Liver (tissue), 9 donors: ENCODE data around the gene PDGFD. TPM values are rescaled to one million over a fixed set of nuclear protein-coding genes. Genes with fewer than 3 reads are reported as not detected.

Experiments used
- DNase-seq: peaks from one replicate; pipeline ENCODE4 v3.0.0-alpha.2; 2017; ENCODE audit warnings: low spot score
- H3K27ac ChIP-seq, 2 donors: one replicate each; pipeline ENCODE4 v1.7.0; 2013; ENCODE audit warnings: inconsistent platforms in 2 of 2, low read length in 2 of 2, control low read depth in 1 of 2, low read depth in 1 of 2, mild to moderate bottlenecking in 1 of 2
- H3K27me3 ChIP-seq, 4 donors: one replicate each; pipeline versions ENCODE4 v1.6.1 to v1.7.0; 2013; ENCODE audit warnings: low read length in 3 of 4, inconsistent platforms in 1 of 4, mild to moderate bottlenecking in 1 of 4, moderate library complexity in 1 of 4; ENCODE audit not compliant: control insufficient read depth in 4 of 4, insufficient read depth in 4 of 4
- H3K36me3 ChIP-seq, 4 donors: one replicate each; pipeline versions ENCODE4 v1.6.1 to v1.7.0; 2013; ENCODE audit warnings: low read length in 3 of 4, mild to moderate bottlenecking in 3 of 4, low read depth in 1 of 4, moderate library complexity in 1 of 4; ENCODE audit not compliant: control insufficient read depth in 4 of 4, insufficient read depth in 3 of 4
- H3K4me1 ChIP-seq, 4 donors: one replicate each; pipeline versions ENCODE4 v1.6.1 to v1.7.0; 2013; ENCODE audit warnings: low read length in 3 of 4, mild to moderate bottlenecking in 3 of 4, moderate library complexity in 1 of 4; ENCODE audit not compliant: control insufficient read depth in 4 of 4, insufficient read depth in 4 of 4
- H3K4me3 ChIP-seq, 3 donors: one replicate each; pipeline versions ENCODE4 v1.6.1 to v1.7.0; 2013; ENCODE audit warnings: low read length in 3 of 3, control low read depth in 1 of 3, low read depth in 1 of 3, mild to moderate bottlenecking in 1 of 3
- H3K9ac ChIP-seq, 2 donors: one replicate each; pipeline ENCODE4 v1.7.0; 2013; ENCODE audit warnings: low read length in 2 of 2, mild to moderate bottlenecking in 2 of 2, moderate library complexity in 2 of 2, control low read depth in 1 of 2, low read depth in 1 of 2
- H3K9me3 ChIP-seq, 4 donors: one replicate each; pipeline versions ENCODE4 v1.6.1 to v1.7.0; 2013; ENCODE audit warnings: low read length in 3 of 4; ENCODE audit not compliant: control insufficient read depth in 4 of 4
- EGR1 ChIP-seq, 2 donors: IDR thresholded peaks; 2 replicates each; pipeline ENCODE4 v1.6.1; 2016 to 2018; ENCODE audit warnings: antibody characterized with exemption in 2 of 2, low read depth in 2 of 2
- FOXA1 ChIP-seq: IDR thresholded peaks from 2 replicates; pipeline ENCODE4 v1.6.1; 2016; ENCODE audit warnings: antibody characterized with exemption
- GABPA ChIP-seq, 2 donors: IDR thresholded peaks in 1 of 2; conservative IDR thresholded peaks in 1 of 2; 2 replicates each; pipeline ENCODE4 v1.6.1; 2016; ENCODE audit warnings: antibody characterized with exemption in 2 of 2, mild to moderate bottlenecking in 1 of 2, moderate library complexity in 1 of 2
- HNF4A ChIP-seq, 2 donors: conservative IDR thresholded peaks; 2 replicates each; pipeline ENCODE4 v1.6.1; 2016; ENCODE audit warnings: antibody characterized with exemption in 2 of 2, mild to moderate bottlenecking in 2 of 2
- HNF4G ChIP-seq: IDR thresholded peaks from 2 replicates; pipeline ENCODE4 v1.6.1; 2016; ENCODE audit warnings: antibody characterized with exemption
- JUND ChIP-seq, 2 donors: IDR thresholded peaks; 2 replicates each; pipeline ENCODE4 v1.6.1; 2016; ENCODE audit warnings: antibody characterized with exemption in 2 of 2
- NR2F2 ChIP-seq: IDR thresholded peaks from 2 replicates; pipeline ENCODE4 v1.6.1; 2016; ENCODE audit warnings: antibody characterized with exemption
- RXRA ChIP-seq, 2 donors: IDR thresholded peaks; 2 replicates each; pipeline ENCODE4 v1.6.1; 2017 to 2018; ENCODE audit warnings: antibody characterized with exemption in 2 of 2, mild to moderate bottlenecking in 1 of 2
- SP1 ChIP-seq: IDR thresholded peaks from 2 replicates; pipeline ENCODE4 v1.6.1; 2018; ENCODE audit warnings: antibody characterized with exemption, mild to moderate bottlenecking
- TAF1 ChIP-seq: conservative IDR thresholded peaks from 2 replicates; pipeline ENCODE4 v1.6.1; 2016; ENCODE audit warnings: antibody characterized with exemption, mild to moderate bottlenecking
- YY1 ChIP-seq: IDR thresholded peaks from 2 replicates; pipeline ENCODE4 v1.6.1; 2016; ENCODE audit warnings: antibody characterized with exemption, mild to moderate bottlenecking
- WGBS: extraction: QIAGEN DNeasy Blood & Tissue Kit; methylation state at CpG from one replicate; pipeline ENCODE4 v1.1.7; 2013; 5-methylcytosine and 5-hydroxymethylcytosine counted together
- polyA plus RNA-seq, 2 donors: library from polyadenylated mRNA; stranded (reverse) in 1 of 2; unstranded in 1 of 2; fragments of 200-250 nt in 1 of 2; fragments of >200 nt in 1 of 2; fragmentation: Nextera tagmentation in 1 of 2; extraction: Ambion mirVana in 1 of 2; gene quantifications; one replicate each; pipeline versions ENCODE4 v1.2.1 to v1.2.3, GENCODE V29; 2013 to 2015
- total RNA-seq, 2 donors: library from RNA; depleted of rRNA; stranded (reverse); fragments of >200 nt; gene quantifications; one replicate each; pipeline ENCODE4 v1.2.3, GENCODE V29; 2014
- TF ChIP-seq, protein P1 (sequence below): IDR thresholded peaks from 2 replicates; pipeline ENCODE4 v1.6.1; 2016; ENCODE audit warnings: antibody characterized with exemption
- TF ChIP-seq, protein P2 (sequence below): IDR thresholded peaks from 2 replicates; pipeline ENCODE4 v1.6.1; 2016; ENCODE audit warnings: antibody characterized with exemption, mild to moderate bottlenecking
- TF ChIP-seq, protein P3 (sequence below): IDR thresholded peaks from 2 replicates; pipeline ENCODE4 v1.6.1; 2016; ENCODE audit warnings: antibody characterized with exemption
- TF ChIP-seq, protein P4 (sequence below): IDR thresholded peaks from 2 replicates; pipeline ENCODE4 v1.6.1; 2016; ENCODE audit warnings: antibody characterized with exemption
- TF ChIP-seq, protein P5 (sequence below): fragments of 150-350 bp; IDR thresholded peaks from 2 replicates; pipeline ENCODE4 v1.5.1; 2017; ENCODE audit warnings: improper control_type of control experiment, low read depth, low read length; ENCODE audit not compliant: missing input control
- donor health status: healthy.
- donor health status: healthy.
- donor health status: healthy.
- donor health status: healthy.
- donor health status: healthy.

Gene PDGFD
- total and polyA plus RNA-seq, 4 donors: 1.0 to 3.3 (median 2.1) TPM

DNA sequence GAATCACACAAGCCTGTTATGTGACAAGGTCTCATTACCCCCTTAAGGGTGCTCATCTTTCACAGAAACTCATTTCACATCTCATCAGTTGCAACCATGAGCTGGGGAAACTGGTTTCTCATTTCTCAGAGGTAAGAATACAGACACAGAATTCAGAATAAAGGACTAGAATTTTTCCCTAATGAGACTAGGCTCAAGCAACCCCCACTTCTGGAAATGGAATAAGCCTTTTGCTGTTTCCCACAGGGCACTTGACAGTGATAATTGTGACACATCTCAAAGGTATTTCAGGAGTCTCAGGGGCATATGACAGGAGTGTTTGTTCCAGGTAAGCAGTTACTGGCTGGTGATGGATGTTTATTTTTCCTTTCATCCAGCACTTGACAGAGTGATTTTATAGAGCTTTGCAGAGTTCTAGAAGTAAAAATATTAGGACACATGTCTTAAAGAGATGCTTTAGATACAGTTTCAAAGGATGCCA is 240.5 kb downstream of the PDGFD start:
- H3K36me3 ChIP-seq: peaks cover 0 to 2% (median 0%) of the 10 kb centered on the region in 4 donors
- H3K9me3 ChIP-seq: no peaks in the 10 kb centered on the region
- H3K9ac ChIP-seq: no peak overlapping the region
- DNase-seq: no peak
- no peak for TF ChIP-seq RXRA (IDR thresholded peaks at IDR 0.05)
- TF ChIP-seq, protein P1, sequence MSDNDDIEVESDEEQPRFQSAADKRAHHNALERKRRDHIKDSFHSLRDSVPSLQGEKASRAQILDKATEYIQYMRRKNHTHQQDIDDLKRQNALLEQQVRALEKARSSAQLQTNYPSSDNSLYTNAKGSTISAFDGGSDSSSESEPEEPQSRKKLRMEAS: no peak
- TF ChIP-seq NR2F2: no peak
- no peak for TF ChIP-seq HNF4A (conservative IDR thresholded peaks at IDR 0.05)
- TF ChIP-seq JUND (IDR thresholded peaks at IDR 0.05): no peak
- H3K4me3 ChIP-seq: no peak overlapping the region
- H3K27ac ChIP-seq: no peak overlapping the region
- no peaks in the 10 kb centered on the region for H3K27me3 ChIP-seq
- H3K4me1 ChIP-seq: no peaks in the 10 kb centered on the region

DNA sequence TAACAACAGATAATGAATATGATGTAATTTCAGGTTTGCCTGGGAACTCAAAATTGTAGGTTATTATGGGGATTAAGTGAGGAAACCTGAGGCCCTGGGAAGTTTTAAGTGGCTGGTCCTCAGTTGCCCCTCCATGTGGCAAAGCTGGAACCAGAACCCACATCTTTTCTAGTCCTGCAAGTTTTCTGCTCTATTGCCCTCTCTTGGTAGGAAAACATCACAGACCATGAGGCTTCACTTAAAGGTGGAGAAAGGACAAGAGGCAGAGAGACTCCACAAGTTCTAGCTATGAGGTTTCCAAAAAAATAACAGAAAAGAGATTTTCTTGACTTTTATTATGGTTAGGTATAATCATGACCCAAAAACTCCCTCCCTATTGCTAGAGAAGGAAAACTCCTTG is 243.0 kb downstream of the PDGFD start:
- Histone ChIP-seq H3K4me3 (no peak overlapping the region), H3K4me1 (no peaks in the 10 kb centered on the region), H3K27me3 (no peaks in the 10 kb centered on the region), H3K9me3 (no peaks in the 10 kb centered on the region), H3K9ac (no peak overlapping the region), H3K27ac (no peak overlapping the region), H3K36me3 (no peaks in the 10 kb centered on the region)
- no peak for TF ChIP-seq TAF1
- TF ChIP-seq, protein P2, sequence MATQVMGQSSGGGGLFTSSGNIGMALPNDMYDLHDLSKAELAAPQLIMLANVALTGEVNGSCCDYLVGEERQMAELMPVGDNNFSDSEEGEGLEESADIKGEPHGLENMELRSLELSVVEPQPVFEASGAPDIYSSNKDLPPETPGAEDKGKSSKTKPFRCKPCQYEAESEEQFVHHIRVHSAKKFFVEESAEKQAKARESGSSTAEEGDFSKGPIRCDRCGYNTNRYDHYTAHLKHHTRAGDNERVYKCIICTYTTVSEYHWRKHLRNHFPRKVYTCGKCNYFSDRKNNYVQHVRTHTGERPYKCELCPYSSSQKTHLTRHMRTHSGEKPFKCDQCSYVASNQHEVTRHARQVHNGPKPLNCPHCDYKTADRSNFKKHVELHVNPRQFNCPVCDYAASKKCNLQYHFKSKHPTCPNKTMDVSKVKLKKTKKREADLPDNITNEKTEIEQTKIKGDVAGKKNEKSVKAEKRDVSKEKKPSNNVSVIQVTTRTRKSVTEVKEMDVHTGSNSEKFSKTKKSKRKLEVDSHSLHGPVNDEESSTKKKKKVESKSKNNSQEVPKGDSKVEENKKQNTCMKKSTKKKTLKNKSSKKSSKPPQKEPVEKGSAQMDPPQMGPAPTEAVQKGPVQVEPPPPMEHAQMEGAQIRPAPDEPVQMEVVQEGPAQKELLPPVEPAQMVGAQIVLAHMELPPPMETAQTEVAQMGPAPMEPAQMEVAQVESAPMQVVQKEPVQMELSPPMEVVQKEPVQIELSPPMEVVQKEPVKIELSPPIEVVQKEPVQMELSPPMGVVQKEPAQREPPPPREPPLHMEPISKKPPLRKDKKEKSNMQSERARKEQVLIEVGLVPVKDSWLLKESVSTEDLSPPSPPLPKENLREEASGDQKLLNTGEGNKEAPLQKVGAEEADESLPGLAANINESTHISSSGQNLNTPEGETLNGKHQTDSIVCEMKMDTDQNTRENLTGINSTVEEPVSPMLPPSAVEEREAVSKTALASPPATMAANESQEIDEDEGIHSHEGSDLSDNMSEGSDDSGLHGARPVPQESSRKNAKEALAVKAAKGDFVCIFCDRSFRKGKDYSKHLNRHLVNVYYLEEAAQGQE: no peak
- no peak for TF ChIP-seq JUND (IDR thresholded peaks at IDR 0.05)
- no peak for TF ChIP-seq HNF4G
- no peak for DNase-seq

DNA sequence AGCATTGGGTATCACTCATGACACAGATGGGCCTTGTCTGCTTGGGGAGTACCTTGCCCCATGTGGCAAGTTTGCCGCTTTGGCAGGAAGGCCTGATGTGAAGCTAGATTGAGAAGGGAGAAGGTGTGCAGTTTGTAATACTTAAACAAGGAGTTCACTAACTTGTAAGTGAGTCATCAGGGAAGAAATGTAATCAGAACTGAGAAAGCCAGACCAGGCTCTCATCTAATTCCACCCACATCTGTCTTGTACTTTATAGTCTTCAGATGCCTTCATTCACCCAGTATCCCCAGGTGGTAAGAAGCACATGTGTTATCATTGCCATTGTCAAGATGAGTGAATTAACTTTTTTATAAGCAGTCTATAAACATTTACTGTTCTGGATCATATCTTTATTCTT is 243.5 kb downstream of the PDGFD start:
- no peak for DNase-seq
- Histone ChIP-seq H3K36me3 (no peaks in the 10 kb centered on the region), H3K4me3 (no peak overlapping the region), H3K27me3 (no peaks in the 10 kb centered on the region), H3K4me1 (no peaks in the 10 kb centered on the region), H3K27ac (no peak overlapping the region), H3K9me3 (no peaks in the 10 kb centered on the region), H3K9ac (no peak overlapping the region)
- 94% methylated on average over 1 of the region's 1 CpG for WGBS
- TF ChIP-seq NR2F2: no peak
- TF ChIP-seq, protein P1: no peak
- TF ChIP-seq SP1: no peak
- TF ChIP-seq, protein P3, sequence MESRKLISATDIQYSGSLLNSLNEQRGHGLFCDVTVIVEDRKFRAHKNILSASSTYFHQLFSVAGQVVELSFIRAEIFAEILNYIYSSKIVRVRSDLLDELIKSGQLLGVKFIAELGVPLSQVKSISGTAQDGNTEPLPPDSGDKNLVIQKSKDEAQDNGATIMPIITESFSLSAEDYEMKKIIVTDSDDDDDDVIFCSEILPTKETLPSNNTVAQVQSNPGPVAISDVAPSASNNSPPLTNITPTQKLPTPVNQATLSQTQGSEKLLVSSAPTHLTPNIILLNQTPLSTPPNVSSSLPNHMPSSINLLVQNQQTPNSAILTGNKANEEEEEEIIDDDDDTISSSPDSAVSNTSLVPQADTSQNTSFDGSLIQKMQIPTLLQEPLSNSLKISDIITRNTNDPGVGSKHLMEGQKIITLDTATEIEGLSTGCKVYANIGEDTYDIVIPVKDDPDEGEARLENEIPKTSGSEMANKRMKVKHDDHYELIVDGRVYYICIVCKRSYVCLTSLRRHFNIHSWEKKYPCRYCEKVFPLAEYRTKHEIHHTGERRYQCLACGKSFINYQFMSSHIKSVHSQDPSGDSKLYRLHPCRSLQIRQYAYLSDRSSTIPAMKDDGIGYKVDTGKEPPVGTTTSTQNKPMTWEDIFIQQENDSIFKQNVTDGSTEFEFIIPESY: no peak
- TF ChIP-seq FOXA1: no peak
- no peak for TF ChIP-seq GABPA (IDR thresholded peaks at IDR 0.05 in 1 of 2, conservative IDR thresholded peaks at IDR 0.05 in 1 of 2)
- TF ChIP-seq JUND (IDR thresholded peaks at IDR 0.05): no peak
- TF ChIP-seq, protein P2: no peak
- TF ChIP-seq, protein P4, sequence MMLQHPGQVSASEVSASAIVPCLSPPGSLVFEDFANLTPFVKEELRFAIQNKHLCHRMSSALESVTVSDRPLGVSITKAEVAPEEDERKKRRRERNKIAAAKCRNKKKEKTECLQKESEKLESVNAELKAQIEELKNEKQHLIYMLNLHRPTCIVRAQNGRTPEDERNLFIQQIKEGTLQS: no peak
- no peak for TF ChIP-seq HNF4A (conservative IDR thresholded peaks at IDR 0.05)
- TF ChIP-seq YY1: no peak
- TF ChIP-seq RXRA (IDR thresholded peaks at IDR 0.05): no peak
- no peak for TF ChIP-seq TAF1
- TF ChIP-seq EGR1 (IDR thresholded peaks at IDR 0.05; ENCODE audit: low read depth in 2 of 2): no peak
- TF ChIP-seq, protein P5, sequence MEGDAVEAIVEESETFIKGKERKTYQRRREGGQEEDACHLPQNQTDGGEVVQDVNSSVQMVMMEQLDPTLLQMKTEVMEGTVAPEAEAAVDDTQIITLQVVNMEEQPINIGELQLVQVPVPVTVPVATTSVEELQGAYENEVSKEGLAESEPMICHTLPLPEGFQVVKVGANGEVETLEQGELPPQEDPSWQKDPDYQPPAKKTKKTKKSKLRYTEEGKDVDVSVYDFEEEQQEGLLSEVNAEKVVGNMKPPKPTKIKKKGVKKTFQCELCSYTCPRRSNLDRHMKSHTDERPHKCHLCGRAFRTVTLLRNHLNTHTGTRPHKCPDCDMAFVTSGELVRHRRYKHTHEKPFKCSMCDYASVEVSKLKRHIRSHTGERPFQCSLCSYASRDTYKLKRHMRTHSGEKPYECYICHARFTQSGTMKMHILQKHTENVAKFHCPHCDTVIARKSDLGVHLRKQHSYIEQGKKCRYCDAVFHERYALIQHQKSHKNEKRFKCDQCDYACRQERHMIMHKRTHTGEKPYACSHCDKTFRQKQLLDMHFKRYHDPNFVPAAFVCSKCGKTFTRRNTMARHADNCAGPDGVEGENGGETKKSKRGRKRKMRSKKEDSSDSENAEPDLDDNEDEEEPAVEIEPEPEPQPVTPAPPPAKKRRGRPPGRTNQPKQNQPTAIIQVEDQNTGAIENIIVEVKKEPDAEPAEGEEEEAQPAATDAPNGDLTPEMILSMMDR: no peak
